Spinal cord (tissue), 10 donors: ENCODE measurements around the gene PRICKLE1. TPM values are rescaled to one million over a fixed set of nuclear protein-coding genes. Genes with fewer than 3 reads are reported as not detected.
A peak's percentile ranks its signal among the peaks of the same experiment; 100 is the strongest.

ENCODE experiments used
- DNase-seq, 6 donors: peaks; one replicate each; pipeline versions ENCODE4 v3.0.0 to v3.0.0-alpha.2; 2013 to 2015; ENCODE audit warnings: low spot score in 6 of 6, low read depth in 4 of 6
- H3K27ac ChIP-seq: one replicate; pipeline ENCODE4 v1.5.1; 2013; ENCODE audit warnings: low read depth, low read length, control low read depth
- H3K27me3 ChIP-seq: one replicate; pipeline ENCODE4 v1.6.1; 2013; ENCODE audit warnings: low read length; ENCODE audit not compliant: control insufficient read depth, insufficient read depth
- H3K36me3 ChIP-seq: one replicate; pipeline ENCODE4 v1.6.1; 2013; ENCODE audit warnings: low read length; ENCODE audit not compliant: control insufficient read depth, insufficient read depth
- H3K4me1 ChIP-seq: one replicate; pipeline ENCODE4 v1.6.1; 2013; ENCODE audit warnings: low read length; ENCODE audit not compliant: control insufficient read depth, insufficient read depth
- H3K4me3 ChIP-seq: one replicate; pipeline ENCODE4 v1.5.1; 2013; ENCODE audit warnings: low read depth, low read length, control low read depth
- H3K9me3 ChIP-seq: one replicate; pipeline ENCODE4 v1.6.1; 2013; ENCODE audit warnings: low read length; ENCODE audit not compliant: control insufficient read depth, insufficient read depth
- WGBS: methylation state at CpG from one replicate; pipeline ENCODE4 v1.1.5; 2013; ENCODE audit warnings: missing lambda C conversion rate; ENCODE audit not compliant: insufficient coverage; 5-methylcytosine and 5-hydroxymethylcytosine counted together
- polyA plus RNA-seq, 2 donors: library from polyadenylated mRNA; unstranded; fragments of 120-200 nt; gene quantifications; one replicate each; pipeline ENCODE4 v1.2.1, GENCODE V29; 2013; ENCODE audit not compliant: insufficient read length in 2 of 2
- total RNA-seq, 2 donors: library from RNA; depleted of rRNA in 1 of 2; stranded (reverse); fragments of 120-200 nt in 1 of 2; fragments of >200 nt in 1 of 2; gene quantifications; one replicate each; pipeline versions ENCODE4 v1.2.3 to v1.2.4, GENCODE V29; 2013 to 2014
- donor health status: healthy.

The PRICKLE1 gene
- total and polyA plus RNA-seq, 4 donors: 23.1 to 74.6 (median 55.2) TPM

- WGBS: 43% methylated on average over 2 of the region's 2 CpGs
Observed at GRCh38 chr12:42486407-42486806, 103.1 kb downstream of the PRICKLE1 start.

GRCh38 chr12:42485823-42486222 lies 103.7 kb downstream of the PRICKLE1 start:
- Histone ChIP-seq H3K4me1 (peaks cover 8% of the 10 kb centered on the region), H3K36me3 (no peaks in the 10 kb centered on the region), H3K4me3 (no peak overlapping the region), H3K27me3 (no peaks in the 10 kb centered on the region), H3K27ac (no peak overlapping the region), H3K9me3 (no peaks in the 10 kb centered on the region)
- no peak for DNase-seq
- 82% methylated on average over 3 of the region's 3 CpGs for WGBS

More at GRCh38 chr12:42486407-42486806, 103.1 kb downstream of the PRICKLE1 start:
- H3K27me3 ChIP-seq: no peaks in the 10 kb centered on the region
- peaks cover 8% of the 10 kb centered on the region for H3K4me1 ChIP-seq
- no peaks in the 10 kb centered on the region for H3K36me3 ChIP-seq
- DNase-seq: no peak
- H3K27ac ChIP-seq: no peak overlapping the region
- H3K9me3 ChIP-seq: no peaks in the 10 kb centered on the region
- no peak overlapping the region for H3K4me3 ChIP-seq

- no peak overlapping the region for H3K4me3 ChIP-seq
- H3K4me1 ChIP-seq: peaks cover 8% of the 10 kb centered on the region
- peak overlapping the region; percentile 94 for H3K27ac ChIP-seq
- no peaks in the 10 kb centered on the region for H3K27me3 ChIP-seq
- no peaks in the 10 kb centered on the region for H3K36me3 ChIP-seq
- no CpG with 5 or more reads among the region's 3 CpGs for WGBS
- DNase-seq: no peak
- H3K9me3 ChIP-seq: no peaks in the 10 kb centered on the region
Observed at GRCh38 chr12:42484996-42485395, 104.5 kb downstream of the PRICKLE1 start.

GRCh38 chr12:42483521-42483790 lies 106.1 kb downstream of the PRICKLE1 start:
- no peaks in the 10 kb centered on the region for H3K36me3 ChIP-seq
- DNase-seq: no peak

GRCh38 chr12:42482748-42483520 lies 106.6 kb downstream of the PRICKLE1 start:
- under 1% methylated on average over 83 of the region's 83 CpGs for WGBS
- H3K27ac ChIP-seq: peak overlapping the region; percentile 94
- peaks cover 8% of the 10 kb centered on the region for H3K4me1 ChIP-seq
- no peaks in the 10 kb centered on the region for H3K9me3 ChIP-seq
- no peaks in the 10 kb centered on the region for H3K27me3 ChIP-seq
- peak overlapping the region; percentile 75 for H3K4me3 ChIP-seq
- H3K36me3 ChIP-seq: no peaks in the 10 kb centered on the region
- peak in 5 of 6 donors; percentile 49 to 93 (median 72) for DNase-seq

More at GRCh38 chr12:42483521-42483790, 106.1 kb downstream of the PRICKLE1 start:
- WGBS: 0% methylated on average over 30 of the region's 30 CpGs
- Histone ChIP-seq H3K4me1 (peaks cover 8% of the 10 kb centered on the region), H3K27ac (peak overlapping the region; percentile 94), H3K27me3 (no peaks in the 10 kb centered on the region), H3K9me3 (no peaks in the 10 kb centered on the region), H3K4me3 (peak overlapping the region; percentile 75)

- H3K4me3 ChIP-seq: peak overlapping the region; percentile 75
- no peaks in the 10 kb centered on the region for H3K9me3 ChIP-seq
- H3K27ac ChIP-seq: peak overlapping the region; percentile 84
- no peaks in the 10 kb centered on the region for H3K36me3 ChIP-seq
- 43% methylated on average over 8 of the region's 18 CpGs for WGBS
- DNase-seq: peak in 2 of 6 donors; percentile 18 to 44
- peaks cover 8% of the 10 kb centered on the region for H3K4me1 ChIP-seq
- H3K27me3 ChIP-seq: no peaks in the 10 kb centered on the region
Observed at GRCh38 chr12:42482041-42482747, 107.4 kb downstream of the PRICKLE1 start.

GRCh38 chr12:42481368-42481767 lies 108.2 kb downstream of the PRICKLE1 start:
- Histone ChIP-seq H3K27me3 (no peaks in the 10 kb centered on the region), H3K27ac (peak overlapping the region; percentile 84), H3K4me3 (no peak overlapping the region), H3K36me3 (no peaks in the 10 kb centered on the region), H3K9me3 (no peaks in the 10 kb centered on the region), H3K4me1 (peaks cover 8% of the 10 kb centered on the region)
- no peak for DNase-seq
- 17% methylated on average over 1 of the region's 1 CpG for WGBS

- H3K27ac ChIP-seq: no peak overlapping the region
- H3K4me3 ChIP-seq: no peak overlapping the region
- H3K9me3 ChIP-seq: no peaks in the 10 kb centered on the region
- no peaks in the 10 kb centered on the region for H3K27me3 ChIP-seq
- DNase-seq: no peak
- H3K4me1 ChIP-seq: peaks cover 15% of the 10 kb centered on the region
- WGBS: no CpG with 5 or more reads among the region's 1 CpG
- no peaks in the 10 kb centered on the region for H3K36me3 ChIP-seq
Observed at GRCh38 chr12:42477941-42478340, 111.6 kb downstream of the PRICKLE1 start.

- 80% methylated on average over 1 of the region's 3 CpGs for WGBS
Observed at GRCh38 chr12:42475106-42475505, 114.4 kb downstream of the PRICKLE1 start.

GRCh38 chr12:42474391-42474790 lies 115.2 kb downstream of the PRICKLE1 start:
- WGBS: no CpG with 5 or more reads among the region's 2 CpGs

More at GRCh38 chr12:42475106-42475505, 114.4 kb downstream of the PRICKLE1 start:
- Histone ChIP-seq H3K4me1 (peaks cover 10% of the 10 kb centered on the region), H3K27me3 (no peaks in the 10 kb centered on the region), H3K36me3 (no peaks in the 10 kb centered on the region), H3K9me3 (no peaks in the 10 kb centered on the region), H3K4me3 (no peak overlapping the region), H3K27ac (no peak overlapping the region)
- DNase-seq: no peak

More at GRCh38 chr12:42474391-42474790, 115.2 kb downstream of the PRICKLE1 start:
- Histone ChIP-seq H3K4me3 (no peak overlapping the region), H3K36me3 (no peaks in the 10 kb centered on the region), H3K9me3 (no peaks in the 10 kb centered on the region), H3K4me1 (peaks cover 11% of the 10 kb centered on the region), H3K27me3 (no peaks in the 10 kb centered on the region), H3K27ac (no peak overlapping the region)
- DNase-seq: no peak
